ENCODE measurements around the gene GAB3. TPM values are rescaled to one million over a fixed set of nuclear protein-coding genes. Genes with fewer than 3 reads are reported as not detected.

Gene GAB3
- total RNA-seq, 1 experiment from 2014 or later: 0.72 TPM

- Mint-ChIP-seq H3K27ac (no peak overlapping the region), H3K4me1 (no peaks in the 10 kb centered on the region), H3K27me3 (ENCODE audit: low read depth) (no peaks in the 10 kb centered on the region), H3K36me3 (0 out of 2 replicates have a peak, but pooled peaks cover 2% of the 10 kb centered on the region), H3K4me3 (no peak overlapping the region), H3K9me3 (peaks cover 31% of the 10 kb centered on the region)
- no peak for TF ChIP-seq ZNF219 (CRISPR knock-in tag; IDR thresholded peaks at IDR 0.05; ENCODE audit: borderline replicate concordance)
- no peak for TF ChIP-seq CREB1 (CRISPR knock-in tag; IDR thresholded peaks at IDR 0.05)
- TF ChIP-seq CDX4 (CRISPR knock-in tag; IDR thresholded peaks at IDR 0.05; ENCODE audit: borderline replicate concordance): no peak
- TF ChIP-seq ZNF121 (CRISPR knock-in tag; IDR thresholded peaks at IDR 0.05): no peak
- TF ChIP-seq CTCF (IDR thresholded peaks at IDR 0.05): no peak
- no peak for TF ChIP-seq TEAD4 (CRISPR knock-in tag; IDR thresholded peaks at IDR 0.05)
- TF ChIP-seq FOXJ3 (CRISPR knock-in tag; IDR thresholded peaks at IDR 0.05; ENCODE audit: borderline replicate concordance): no peak
- TF ChIP-seq SOX15 (CRISPR knock-in tag; IDR thresholded peaks at IDR 0.05): no peak
- TF ChIP-seq ZNF512 (CRISPR knock-in tag; IDR thresholded peaks at IDR 0.05; ENCODE audit: borderline replicate concordance): no peak
- TF ChIP-seq NR1H2 (CRISPR knock-in tag; IDR thresholded peaks at IDR 0.05): no peak
- TF ChIP-seq E2F5 (CRISPR knock-in tag; IDR thresholded peaks at IDR 0.05): no peak
- TF ChIP-seq ELF4 (CRISPR knock-in tag; IDR thresholded peaks at IDR 0.05; ENCODE audit: low read depth): no peak
- TF ChIP-seq KAT7 (CRISPR knock-in tag; IDR thresholded peaks at IDR 0.05; ENCODE audit: borderline replicate concordance): no peak
- TF ChIP-seq CREM (CRISPR knock-in tag; IDR thresholded peaks at IDR 0.05): no peak
- no peak for TF ChIP-seq USF1 (CRISPR knock-in tag; IDR thresholded peaks at IDR 0.05)
- TF ChIP-seq OVOL2 (CRISPR knock-in tag; IDR thresholded peaks at IDR 0.05; ENCODE audit: borderline replicate concordance): no peak
- TF ChIP-seq MYBL2 (CRISPR knock-in tag; IDR thresholded peaks at IDR 0.05): no peak
- TF ChIP-seq EMX1 (CRISPR knock-in tag; IDR thresholded peaks at IDR 0.05): no peak
- TF ChIP-seq HMGA2 (CRISPR knock-in tag; IDR thresholded peaks at IDR 0.05): no peak
- no peak for DNase-seq (ENCODE audit: low spot score)
- POLR2A ChIA-PET: no interaction called here
- ATAC-seq: no peak
- CTCF ChIA-PET: no interaction called here
These were observed 90.3 kb downstream of the GAB3 start for GRCh38 chrX:154660541-154660940.

GRCh38 chrX:154658957-154659356, 91.9 kb downstream of the GAB3 start:
- H3K27me3 Mint-ChIP-seq (ENCODE audit: low read depth): no peaks in the 10 kb centered on the region
- ChIA-PET POLR2A (no interaction called here), CTCF (no interaction called here)
- peaks cover 23% of the 10 kb centered on the region for H3K9me3 Mint-ChIP-seq
- H3K36me3 Mint-ChIP-seq: 0 out of 2 replicates have a peak, but pooled peaks cover 2% of the 10 kb centered on the region
- ATAC-seq: no peak
- no peak for DNase-seq (ENCODE audit: low spot score)
- H3K27ac Mint-ChIP-seq: no peak overlapping the region
- H3K4me1 Mint-ChIP-seq: no peaks in the 10 kb centered on the region
- H3K4me3 Mint-ChIP-seq: no peak overlapping the region
- no peak for TF ChIP-seq ZNF425 (CRISPR knock-in tag; conservative IDR thresholded peaks at IDR 0.05)
- no peak for TF ChIP-seq CDX4 (CRISPR knock-in tag; IDR thresholded peaks at IDR 0.05; ENCODE audit: borderline replicate concordance)
- TF ChIP-seq USF1 (CRISPR knock-in tag; IDR thresholded peaks at IDR 0.05): no peak
- TF ChIP-seq NFYB (CRISPR knock-in tag; conservative IDR thresholded peaks at IDR 0.05; ENCODE audit: low read depth): no peak
- no peak for TF ChIP-seq USF2 (CRISPR knock-in tag; IDR thresholded peaks at IDR 0.05)
- no peak for TF ChIP-seq CBFB (CRISPR knock-in tag; IDR thresholded peaks at IDR 0.05; ENCODE audit: low read depth)
- no peak for TF ChIP-seq SP1 (CRISPR knock-in tag; conservative IDR thresholded peaks at IDR 0.05)
- no peak for TF ChIP-seq E2F5 (CRISPR knock-in tag; IDR thresholded peaks at IDR 0.05)
- no peak for TF ChIP-seq TEAD1 (CRISPR knock-in tag; IDR thresholded peaks at IDR 0.05)

Data from WTC11 (cell line).